ENCODE measurements around the gene SHISA6. TPM values are rescaled to one million over a fixed set of nuclear protein-coding genes. Genes with fewer than 3 reads are reported as not detected.

SHISA6 gene
- total RNA-seq, 1 experiment from 2014 or later = not detected

DNA sequence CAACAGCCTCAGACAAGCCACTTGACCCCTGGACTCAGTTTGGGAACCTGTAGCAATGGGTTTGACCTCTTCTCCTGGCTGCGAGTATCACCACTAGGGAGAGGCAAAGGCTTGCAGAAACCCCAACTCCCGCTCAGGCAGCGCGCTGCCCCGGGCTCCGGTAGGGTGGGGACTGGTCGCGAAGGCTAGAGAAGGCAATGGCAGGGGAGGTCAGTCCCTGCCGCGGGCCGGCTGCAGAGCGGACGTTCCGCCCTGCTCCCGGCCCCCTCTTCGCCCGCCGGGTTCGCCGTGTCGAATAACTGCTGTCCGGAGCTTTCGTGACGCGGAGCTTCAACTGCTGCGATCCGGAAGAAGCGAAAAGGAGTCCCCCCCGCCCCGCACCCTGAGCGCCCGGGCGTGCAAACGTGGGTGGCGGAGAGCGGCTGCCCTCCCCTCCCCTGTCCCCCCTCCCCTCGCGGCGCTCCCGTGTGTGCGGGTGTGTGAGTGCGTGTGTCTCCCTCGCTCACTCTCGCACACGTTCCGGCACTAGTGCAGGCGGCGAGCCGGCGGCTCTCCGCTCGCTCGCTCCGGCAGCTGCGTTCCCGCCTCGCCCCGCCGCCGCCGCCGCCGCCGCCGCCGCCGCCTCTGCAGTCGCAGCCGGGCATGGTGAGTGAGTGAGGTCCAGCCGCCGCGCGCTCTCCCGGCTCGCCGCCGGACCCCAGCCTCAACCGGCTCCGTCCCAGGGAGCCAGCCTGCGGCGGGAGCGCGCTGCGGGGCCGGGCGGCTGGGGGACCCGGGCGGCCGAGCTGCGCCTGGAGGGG lies 772 bp upstream of the SHISA6 start:
- Histone ChIP-seq H3K27me3 (ENCODE audit: control insufficient read depth, insufficient read depth, low read length) (no peaks in the 10 kb centered on the region), H3K4me1 (ENCODE audit: control insufficient read depth, insufficient read depth, low read length) (no peaks in the 10 kb centered on the region), H3K27ac (ENCODE audit: low read length) (no peak overlapping the region), H3K4me3 (ENCODE audit: low read depth in 2 of 2, low read length in 2 of 2) (no peak overlapping the region), H3K36me3 (ENCODE audit: control insufficient read depth, insufficient read depth, low read length) (no peaks in the 10 kb centered on the region), H3K9me3 (ENCODE audit: control insufficient read depth, insufficient read depth, low read depth, low read length) (no peaks in the 10 kb centered on the region)
- TF ChIP-seq, protein P1, sequence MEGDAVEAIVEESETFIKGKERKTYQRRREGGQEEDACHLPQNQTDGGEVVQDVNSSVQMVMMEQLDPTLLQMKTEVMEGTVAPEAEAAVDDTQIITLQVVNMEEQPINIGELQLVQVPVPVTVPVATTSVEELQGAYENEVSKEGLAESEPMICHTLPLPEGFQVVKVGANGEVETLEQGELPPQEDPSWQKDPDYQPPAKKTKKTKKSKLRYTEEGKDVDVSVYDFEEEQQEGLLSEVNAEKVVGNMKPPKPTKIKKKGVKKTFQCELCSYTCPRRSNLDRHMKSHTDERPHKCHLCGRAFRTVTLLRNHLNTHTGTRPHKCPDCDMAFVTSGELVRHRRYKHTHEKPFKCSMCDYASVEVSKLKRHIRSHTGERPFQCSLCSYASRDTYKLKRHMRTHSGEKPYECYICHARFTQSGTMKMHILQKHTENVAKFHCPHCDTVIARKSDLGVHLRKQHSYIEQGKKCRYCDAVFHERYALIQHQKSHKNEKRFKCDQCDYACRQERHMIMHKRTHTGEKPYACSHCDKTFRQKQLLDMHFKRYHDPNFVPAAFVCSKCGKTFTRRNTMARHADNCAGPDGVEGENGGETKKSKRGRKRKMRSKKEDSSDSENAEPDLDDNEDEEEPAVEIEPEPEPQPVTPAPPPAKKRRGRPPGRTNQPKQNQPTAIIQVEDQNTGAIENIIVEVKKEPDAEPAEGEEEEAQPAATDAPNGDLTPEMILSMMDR (IDR thresholded peaks at IDR 0.05) = no peak
- TF ChIP-seq POLR2AphosphoS5 (IDR thresholded peaks at IDR 0.05; ENCODE audit: low read depth, low read length) (no peak), TCF7L2 (IDR thresholded peaks at IDR 0.05; ENCODE audit: low read depth, low read length) (no peak), SIN3A (IDR thresholded peaks at IDR 0.05; ENCODE audit: borderline replicate concordance, insufficient read depth, low read depth, low read length) (no peak)
- TF ChIP-seq, protein P2, sequence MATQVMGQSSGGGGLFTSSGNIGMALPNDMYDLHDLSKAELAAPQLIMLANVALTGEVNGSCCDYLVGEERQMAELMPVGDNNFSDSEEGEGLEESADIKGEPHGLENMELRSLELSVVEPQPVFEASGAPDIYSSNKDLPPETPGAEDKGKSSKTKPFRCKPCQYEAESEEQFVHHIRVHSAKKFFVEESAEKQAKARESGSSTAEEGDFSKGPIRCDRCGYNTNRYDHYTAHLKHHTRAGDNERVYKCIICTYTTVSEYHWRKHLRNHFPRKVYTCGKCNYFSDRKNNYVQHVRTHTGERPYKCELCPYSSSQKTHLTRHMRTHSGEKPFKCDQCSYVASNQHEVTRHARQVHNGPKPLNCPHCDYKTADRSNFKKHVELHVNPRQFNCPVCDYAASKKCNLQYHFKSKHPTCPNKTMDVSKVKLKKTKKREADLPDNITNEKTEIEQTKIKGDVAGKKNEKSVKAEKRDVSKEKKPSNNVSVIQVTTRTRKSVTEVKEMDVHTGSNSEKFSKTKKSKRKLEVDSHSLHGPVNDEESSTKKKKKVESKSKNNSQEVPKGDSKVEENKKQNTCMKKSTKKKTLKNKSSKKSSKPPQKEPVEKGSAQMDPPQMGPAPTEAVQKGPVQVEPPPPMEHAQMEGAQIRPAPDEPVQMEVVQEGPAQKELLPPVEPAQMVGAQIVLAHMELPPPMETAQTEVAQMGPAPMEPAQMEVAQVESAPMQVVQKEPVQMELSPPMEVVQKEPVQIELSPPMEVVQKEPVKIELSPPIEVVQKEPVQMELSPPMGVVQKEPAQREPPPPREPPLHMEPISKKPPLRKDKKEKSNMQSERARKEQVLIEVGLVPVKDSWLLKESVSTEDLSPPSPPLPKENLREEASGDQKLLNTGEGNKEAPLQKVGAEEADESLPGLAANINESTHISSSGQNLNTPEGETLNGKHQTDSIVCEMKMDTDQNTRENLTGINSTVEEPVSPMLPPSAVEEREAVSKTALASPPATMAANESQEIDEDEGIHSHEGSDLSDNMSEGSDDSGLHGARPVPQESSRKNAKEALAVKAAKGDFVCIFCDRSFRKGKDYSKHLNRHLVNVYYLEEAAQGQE (IDR thresholded peaks at IDR 0.05; ENCODE audit: insufficient read depth in 1 of 2, low read depth in 2 of 2, low read length in 1 of 2) = no peak
- intact Hi-C loops (cut with micrococcal nuclease; ENCODE audit: unreplicated experiment) = no loop called here
- ATAC-seq (no peak), DNase-seq (ENCODE audit: low read depth, low spot score) (no peak)
- BruUV-seq (replicated peaks) = no TSS peak
- in situ Hi-C loops (cut with HindIII; ENCODE audit: low pct_unique_long_range_greater_than_20kb, low sequenced_read_pairs) = no loop called here
- CTCF ChIA-PET = no interaction called here
- POLR2A ChIA-PET = no interaction called here

DNA sequence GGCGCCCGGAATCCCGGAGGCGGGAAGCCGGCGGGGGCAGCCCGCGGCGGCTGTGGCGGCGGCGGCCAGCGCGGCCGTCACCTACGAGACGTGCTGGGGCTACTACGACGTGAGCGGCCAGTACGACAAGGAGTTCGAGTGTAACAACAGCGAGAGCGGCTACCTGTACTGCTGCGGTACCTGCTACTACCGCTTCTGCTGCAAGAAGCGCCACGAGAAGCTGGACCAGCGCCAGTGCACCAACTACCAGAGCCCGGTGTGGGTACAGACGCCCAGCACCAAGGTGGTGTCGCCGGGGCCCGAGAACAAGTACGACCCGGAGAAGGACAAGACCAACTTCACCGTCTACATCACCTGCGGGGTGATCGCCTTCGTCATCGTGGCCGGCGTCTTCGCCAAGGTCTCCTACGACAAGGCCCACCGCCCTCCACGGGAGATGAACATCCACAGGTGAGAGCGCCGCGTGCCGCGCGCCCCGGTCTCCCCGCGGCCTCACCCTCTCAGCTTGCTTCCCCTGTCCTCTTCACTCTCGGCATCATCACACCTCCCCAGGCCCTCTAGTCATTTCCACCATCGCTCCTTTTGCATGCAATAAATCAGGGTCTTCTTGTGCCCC lies 706 bp downstream of the SHISA6 start:
- TF ChIP-seq POLR2AphosphoS5 (IDR thresholded peaks at IDR 0.05; ENCODE audit: low read depth, low read length) (no peak), TCF7L2 (IDR thresholded peaks at IDR 0.05; ENCODE audit: low read depth, low read length) (no peak), SIN3A (IDR thresholded peaks at IDR 0.05; ENCODE audit: borderline replicate concordance, insufficient read depth, low read depth, low read length) (no peak)
- TF ChIP-seq, protein P1 (IDR thresholded peaks at IDR 0.05) = no peak
- TF ChIP-seq, protein P2 (IDR thresholded peaks at IDR 0.05; ENCODE audit: insufficient read depth in 1 of 2, low read depth in 2 of 2, low read length in 1 of 2) = no peak
- CTCF ChIA-PET = no interaction called here
- H3K4me1 ChIP-seq (ENCODE audit: control insufficient read depth, insufficient read depth, low read length) = no peaks in the 10 kb centered on the region
- no peak overlapping the region for H3K27ac ChIP-seq (ENCODE audit: low read length)
- in situ Hi-C loops (cut with HindIII; ENCODE audit: low pct_unique_long_range_greater_than_20kb, low sequenced_read_pairs) = no loop called here
- no peak overlapping the region for H3K4me3 ChIP-seq (ENCODE audit: low read depth in 2 of 2, low read length in 2 of 2)
- no peaks in the 10 kb centered on the region for H3K9me3 ChIP-seq (ENCODE audit: control insufficient read depth, insufficient read depth, low read depth, low read length)
- intact Hi-C loops (cut with micrococcal nuclease; ENCODE audit: unreplicated experiment) = no loop called here
- DNase-seq (ENCODE audit: low read depth, low spot score) (no peak), ATAC-seq (no peak)
- no TSS peak for BruUV-seq (replicated peaks)
- no peaks in the 10 kb centered on the region for H3K27me3 ChIP-seq (ENCODE audit: control insufficient read depth, insufficient read depth, low read length)
- POLR2A ChIA-PET = no interaction called here
- no peaks in the 10 kb centered on the region for H3K36me3 ChIP-seq (ENCODE audit: control insufficient read depth, insufficient read depth, low read length)

All from Panc1 (cell line).